ENCODE data around the gene KRT77.

DNA sequence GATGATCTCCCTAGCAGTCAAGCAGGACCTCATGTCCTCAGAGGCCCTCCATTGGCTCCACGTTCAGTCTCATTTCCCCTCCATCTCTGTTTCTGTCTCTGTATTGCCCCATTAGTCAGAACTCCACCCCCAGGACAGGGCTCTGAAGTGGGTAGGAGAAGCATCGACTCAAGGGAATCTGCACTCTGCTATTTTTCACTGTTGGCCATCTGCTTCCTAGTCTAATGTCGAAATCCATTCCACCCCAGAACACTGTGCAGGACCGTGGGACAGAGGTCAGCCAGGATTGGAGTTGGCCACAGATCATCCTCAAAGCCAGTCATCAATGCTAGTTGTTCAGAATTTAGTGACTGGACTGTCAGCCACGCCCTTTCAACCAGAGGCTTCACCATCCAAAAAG, 10.1 kb downstream of the KRT77 start:
- TF ChIP-seq TARDBP (IDR thresholded peaks at IDR 0.05) (no peak), FOXK2 (IDR thresholded peaks at IDR 0.05) (no peak), ZNF384 (IDR thresholded peaks at IDR 0.05) (no peak), ELF4 (IDR thresholded peaks at IDR 0.05) (no peak)
